K562 (cell line): Measurements from ENCODE around the gene CYB5R3. TPM values are rescaled to one million over a fixed set of nuclear protein-coding genes. Genes with fewer than 3 reads are reported as not detected.

ENCODE experiments used
- ATAC-seq: fragments of 200-7000 bp; cut with Tn5 transposase; 3 replicates; pipeline ENCODE4 v1.9.1; 2020; ENCODE audit warnings: moderate library complexity
- BruUV-seq: library from RNA; stranded (reverse); fragments of 400-500 nt; replicated peaks from 2 replicates; lab custom pipeline; 2021; lab: Mats Ljungman, UMichigan
- CTCF ChIA-PET: fragments of 300-600 bp; formaldehyde crosslinking; extraction: SDS; loops from one replicate; lab custom pipeline; 2021; ENCODE audit warnings: low intra/inter-chr PET ratio; lab: Yijun Ruan, JAX
- POLR2A ChIA-PET: fragments of 300-600, 350-650 bp; sonication (Branson Sonifier 250); formaldehyde crosslinking; extraction: SDS; loops from one replicate; lab custom pipeline; 2021; ENCODE audit warnings: antibody characterized with exemption, inconsistent platforms; lab: Yijun Ruan, JAX
- DNase-seq, 4 experiments: peaks; one replicate each; pipeline versions ENCODE4 v3.0.0 to v3.0.0-alpha.2; 2011 to 2018; ENCODE audit warnings: low spot score in 3 of 4, mixed read lengths in 3 of 4; ENCODE audit errors: extremely low read depth in 1 of 4
- FAIRE-seq: peaks from 2 replicates; lab custom pipeline; 2011; peaks lifted over from hg19 to GRCh38; lab: Jason Lieb, UNC
- H2AFZ ChIP-seq: 2 replicates; pipeline ENCODE4 v1.6.0; 2011; ENCODE audit warnings: low read depth, low read length, control low read depth, inconsistent platforms
- H3K27ac ChIP-seq: fragments of 200-600 bp; 3 replicates; pipeline ENCODE4 v1.8.0; 2011; ENCODE audit warnings: low read depth, mild to moderate bottlenecking, control low read depth, inconsistent platforms, low read length, moderate library complexity, mixed read lengths; ENCODE audit errors: extremely low read depth
- H3K27me3 ChIP-seq, 2 experiments: fragments of 300-600 bp in 1 of 2; 2 replicates in 1 of 2; 3 replicates in 1 of 2; pipeline versions ENCODE4 v1.6.0 to v1.8.0; 2011; ENCODE audit warnings: inconsistent platforms in 2 of 2, low read length in 2 of 2, mild to moderate bottlenecking in 1 of 2, mixed read lengths in 1 of 2, moderate library complexity in 1 of 2; ENCODE audit not compliant: control insufficient read depth in 2 of 2, insufficient read depth in 2 of 2
- H3K36me3 ChIP-seq: fragments of 300-600 bp; 3 replicates; pipeline ENCODE4 v1.8.0; 2011; ENCODE audit warnings: mild to moderate bottlenecking, low read length, inconsistent platforms; ENCODE audit not compliant: control insufficient read depth, insufficient read depth
- H3K4me1 ChIP-seq, 2 experiments: fragments of 200-600 bp in 1 of 2; replicated peaks in 1 of 2; 2 replicates in 1 of 2; 3 replicates in 1 of 2; pipeline versions ENCODE4 v1.5.1 to v1.8.0; 2011; ENCODE audit warnings: inconsistent platforms in 2 of 2, low read length in 2 of 2, mild to moderate bottlenecking in 1 of 2, mixed read lengths in 1 of 2, moderate library complexity in 1 of 2; ENCODE audit not compliant: control insufficient read depth in 2 of 2, insufficient read depth in 2 of 2
- H3K4me2 ChIP-seq: 2 replicates; pipeline ENCODE4 v1.6.1; 2011; ENCODE audit warnings: low read length, control low read depth, inconsistent platforms, mixed read lengths; ENCODE audit not compliant: insufficient read depth
- H3K4me3 ChIP-seq: fragments of 200-600 bp; sonication (generic), shearing (Covaris generic); 2 replicates; pipeline ENCODE4 v1.5.1; 2016; ENCODE audit warnings: control low read depth, inconsistent platforms
- H3K79me2 ChIP-seq: fragments of 200-600 bp; 3 replicates; pipeline ENCODE4 v1.8.0; 2011; ENCODE audit warnings: low read length, inconsistent platforms; ENCODE audit not compliant: control insufficient read depth, insufficient read depth
- H3K9ac ChIP-seq, 2 experiments: 2 replicates each; pipeline versions ENCODE4 v1.6.0 to v1.6.1; 2011; ENCODE audit warnings: low read depth in 2 of 2, low read length in 2 of 2, control low read depth in 1 of 2, inconsistent platforms in 1 of 2, mild to moderate bottlenecking in 1 of 2, mixed read lengths in 1 of 2; ENCODE audit not compliant: insufficient read depth in 1 of 2
- H3K9me1 ChIP-seq: one replicate; pipeline ENCODE4 v1.6.0; 2011; ENCODE audit warnings: inconsistent platforms, mild to moderate bottlenecking, low read length, moderate library complexity; ENCODE audit not compliant: control insufficient read depth, insufficient read depth
- H3K9me3 ChIP-seq: replicated peaks from 2 replicates; pipeline ENCODE4 v1.5.1; 2011; ENCODE audit warnings: low read depth, low read length, inconsistent platforms; ENCODE audit not compliant: control insufficient read depth, insufficient read depth
- H4K20me1 ChIP-seq: replicated peaks from 2 replicates; pipeline ENCODE4 v1.6.1; 2011; ENCODE audit warnings: low read length, inconsistent platforms, mixed read lengths; ENCODE audit not compliant: control insufficient read depth, insufficient read depth
- CEBPB ChIP-seq: fragments of 450-650 bp; IDR thresholded peaks from 2 replicates; pipeline ENCODE4 v1.6.1; 2016; ENCODE audit warnings: missing genetic modification characterization, missing compliant biosample characterization
- DNMT1 ChIP-seq: fragments of 450-650 bp; IDR thresholded peaks from 2 replicates; pipeline ENCODE4 v1.6.1; 2016; ENCODE audit warnings: antibody characterized with exemption, mild to moderate bottlenecking
- EHMT2 ChIP-seq: fragments of 450-650 bp; IDR thresholded peaks from 2 replicates; pipeline ENCODE4 v1.6.1; 2018; ENCODE audit warnings: antibody characterized with exemption
- FOXJ3 ChIP-seq: sonication (generic); formaldehyde crosslinking; IDR thresholded peaks from 2 replicates; pipeline ENCODE4 v1.4.0; 2020; ENCODE audit warnings: mild to moderate bottlenecking, missing genetic modification reagents
- GTF2F1 ChIP-seq: IDR thresholded peaks from 2 replicates; pipeline ENCODE4 v1.6.1; 2011; ENCODE audit warnings: low read depth, low read length, improper control_type of control experiment
- MAX ChIP-seq: sonication (generic); formaldehyde crosslinking; IDR thresholded peaks from 2 replicates; pipeline ENCODE4 v1.9.0; 2022; ENCODE audit warnings: mild to moderate bottlenecking, missing genetic modification reagents
- SRF ChIP-seq, 2 experiments: fragments of 250-450, 450-650 bp in 1 of 2; sonication (Bioruptor Pico) in 1 of 2; sonication (generic) in 1 of 2; formaldehyde crosslinking; IDR thresholded peaks; 2 replicates each; pipeline versions ENCODE4 v1.5.0 to v1.5.1; 2020 to 2022; ENCODE audit warnings: mild to moderate bottlenecking in 1 of 2, missing genetic modification reagents in 1 of 2
- TFAM ChIP-seq: fragments of 250-450 bp; sonication (Bioruptor Pico); conservative IDR thresholded peaks from 2 replicates; pipeline ENCODE4 v1.5.0; 2021; ENCODE audit warnings: mild to moderate bottlenecking, moderate library complexity
- UBTF ChIP-seq, 2 experiments: IDR thresholded peaks; 2 replicates each; pipeline ENCODE4 v1.6.1; 2012; ENCODE audit warnings: improper control_type of control experiment in 2 of 2, low read depth in 2 of 2, low read length in 2 of 2, borderline replicate concordance in 1 of 2
- ZNF174 ChIP-seq: fragments of 250-450 bp; sonication (Bioruptor Pico); IDR thresholded peaks from 2 replicates; pipeline ENCODE4 v1.4.0; 2020; ENCODE audit warnings: mild to moderate bottlenecking
- WGBS: fragments of 100-300 bp; shearing (Covaris generic); methylation state at CpG from one replicate; pipeline ENCODE4 v1.1.6; 2016; ENCODE audit warnings: low coverage, mixed read lengths; ENCODE audit not compliant: insufficient coverage; ENCODE audit errors: missing lambda C conversion rate; 5-methylcytosine and 5-hydroxymethylcytosine counted together
- in situ Hi-C: fragments of 300-500 bp; cut with MboI; formaldehyde crosslinking; loops from 4 replicates; pipeline ENCODE4 v1.15.0; 2018; ENCODE audit warnings: inconsistent platforms, mixed read lengths
- intact Hi-C: fragments of 100-400 bp; cut with micrococcal nuclease; formaldehyde crosslinking; loops from 2 replicates; pipeline ENCODE4 v1.14.2; 2022
- polyA plus RNA-seq, 8 experiments: library from polyadenylated mRNA; depleted of rRNA in 4 of 8; stranded (reverse) in 5 of 8; unstranded in 3 of 8; fragments of >200 nt; fragmentation: Nextera tagmentation in 2 of 8; fragmentation: Illumina TruSeq in 1 of 8; extraction: Ambion mirVana in 2 of 8; extraction: Trizol in 1 of 8; gene quantifications; 2 replicates each; pipeline versions ENCODE4 v1.2.1 to v1.2.3, GENCODE V29; 2011 to 2014; ENCODE audit warnings: inconsistent platforms in 1 of 8, missing spikeins in 1 of 8
- total RNA-seq, 7 experiments: library from RNA; depleted of rRNA in 6 of 7; stranded (reverse); fragments of >200 nt in 6 of 7; fragmentation: Illumina TruSeq in 2 of 7; extraction: Trizol in 2 of 7; gene quantifications; 2 replicates each; pipeline versions ENCODE4 v1.2.1 to v1.2.3, GENCODE V29; 2011 to 2021; ENCODE audit warnings: low replicate concordance in 1 of 7

The CYB5R3 gene
- total and polyA plus RNA-seq, 9 of the 15 experiments (the other 6 are each of a cell fraction or from before 2014, with no cell fraction given), result 1.4 to 66.8 (median 23.4) TPM

GRCh38 chr22:42639541-42640241 is 9.5 kb downstream of the CYB5R3 start:
- H3K36me3 ChIP-seq, result peaks cover 18% of the 10 kb centered on the region; the same call in 2 of the 3 replicates
- H3K9me3 ChIP-seq, result no peaks in the 10 kb centered on the region
- no peak overlapping the region for H3K4me3 ChIP-seq
- CTCF ChIA-PET, result interaction anchor here (0.6 kb wide), 1 partner anchor 1166 kb away, joined by 3 read pairs; no protein-coding TSS in a partner anchor
- H3K27ac ChIP-seq, result no peak overlapping the region
- H3K27me3 ChIP-seq, result no peaks in the 10 kb centered on the region
- in situ Hi-C loops, result no loop called here
- no peak overlapping the region for H3K4me2 ChIP-seq
- H2AFZ ChIP-seq, result no peak overlapping the region
- POLR2A ChIA-PET, result interaction anchor here (0.6 to 1.8 kb wide), 2 partner anchors 24 to 253 kb away, joined by 3 to 6 read pairs; no protein-coding TSS in a partner anchor
- H3K79me2 ChIP-seq, result peaks cover 36% of the 10 kb centered on the region
- FAIRE-seq, result no peak
- H3K4me1 ChIP-seq, result peaks cover 20 to 26% of the 10 kb centered on the region in 2 experiments; a peak in 4 of 5 replicates
- 87% methylated on average over 7 of the region's 9 CpGs for WGBS
- H4K20me1 ChIP-seq, result 0 out of 2 replicates have a peak, but pooled peaks cover 3% of the 10 kb centered on the region
- TF ChIP-seq ZNF174 (CRISPR knock-in tag) (no peak), UBTF (IDR thresholded peaks at IDR 0.05; ENCODE audit: borderline replicate concordance in 1 of 2, low read depth in 2 of 2, low read length in 2 of 2) (no peak), TFAM (no peak), FOXJ3 (CRISPR knock-in tag) (no peak), MAX (CRISPR knock-in tag) (no peak), CEBPB (tag) (no peak), GTF2F1 (no peak), DNMT1 (no peak), SRF (CRISPR knock-in tag; IDR thresholded peaks at IDR 0.05) (no peak), EHMT2 (no peak)
- TF ChIP-seq, all 486 proteins: peak for 0
- intact Hi-C loops, result no loop called here
- no peak for ATAC-seq
- Histone ChIP-seq H3K9me1 (peaks cover 2% of the 10 kb centered on the region), H3K9ac (no peak overlapping the region)
- BruUV-seq, result no TSS peak
- no peak for DNase-seq
